Measurements from ENCODE around the gene ASAP3. TPM values are rescaled to one million over a fixed set of nuclear protein-coding genes. Genes with fewer than 3 reads are reported as not detected.

Gene ASAP3
- total and polyA plus RNA-seq, 12 donors: 22.4 to 122 (median 77.3) TPM

DNA sequence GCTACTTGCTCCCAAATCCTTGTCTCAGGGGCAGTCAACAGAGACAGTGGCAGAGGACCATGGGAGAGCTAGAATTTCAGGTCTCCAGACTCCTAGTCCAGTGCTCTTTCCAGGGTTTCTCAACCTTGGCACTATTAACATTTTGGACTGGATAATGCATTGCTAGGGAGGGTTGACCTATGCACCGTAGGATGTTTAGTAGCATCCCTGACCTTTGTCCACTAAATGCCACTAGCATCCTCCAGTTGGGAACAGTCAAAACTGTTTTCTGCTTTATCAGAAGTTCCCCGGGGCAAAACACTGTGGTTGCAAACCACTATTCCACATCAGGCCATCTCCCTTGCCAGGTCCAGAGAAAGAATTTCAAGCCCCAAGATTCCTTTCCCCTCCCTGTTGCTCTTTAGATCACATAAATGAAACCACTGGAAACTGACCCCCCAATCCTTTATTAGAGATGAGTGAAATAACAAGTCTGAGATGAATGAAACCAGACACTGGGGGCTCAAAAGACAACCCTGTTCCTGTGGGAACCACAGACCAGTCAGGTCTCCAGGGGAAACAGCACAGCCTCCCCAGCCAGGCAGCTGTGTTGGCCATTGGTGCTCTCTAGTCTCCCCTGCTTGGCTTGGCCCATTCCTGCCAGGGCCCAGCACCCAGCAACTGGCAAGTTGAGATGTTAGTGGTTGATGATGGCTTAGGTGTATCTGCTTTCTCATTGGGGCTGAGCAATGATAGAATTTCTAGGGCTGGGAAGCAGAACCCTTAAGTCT lies 55.7 kb downstream of the ASAP3 start:
- H3K36me3 ChIP-seq (replicated peaks in 1 of 2): peaks cover 0 to 29% of the 10 kb centered on the region in 2 donors
- intact Hi-C loops (cut with DNase I): loop anchor here (5.0 to 10.0 kb wide), 2 partner anchors 44 to 106 kb away; partner anchors contain the start of gene E2F2 (in 1 of the 2)
- no peaks in the 10 kb centered on the region for H3K27me3 ChIP-seq
- 71 to 86% (median 80%) methylated on average over 2 of the region's 2 CpGs for WGBS, 4 donors
- TF ChIP-seq, protein P1, sequence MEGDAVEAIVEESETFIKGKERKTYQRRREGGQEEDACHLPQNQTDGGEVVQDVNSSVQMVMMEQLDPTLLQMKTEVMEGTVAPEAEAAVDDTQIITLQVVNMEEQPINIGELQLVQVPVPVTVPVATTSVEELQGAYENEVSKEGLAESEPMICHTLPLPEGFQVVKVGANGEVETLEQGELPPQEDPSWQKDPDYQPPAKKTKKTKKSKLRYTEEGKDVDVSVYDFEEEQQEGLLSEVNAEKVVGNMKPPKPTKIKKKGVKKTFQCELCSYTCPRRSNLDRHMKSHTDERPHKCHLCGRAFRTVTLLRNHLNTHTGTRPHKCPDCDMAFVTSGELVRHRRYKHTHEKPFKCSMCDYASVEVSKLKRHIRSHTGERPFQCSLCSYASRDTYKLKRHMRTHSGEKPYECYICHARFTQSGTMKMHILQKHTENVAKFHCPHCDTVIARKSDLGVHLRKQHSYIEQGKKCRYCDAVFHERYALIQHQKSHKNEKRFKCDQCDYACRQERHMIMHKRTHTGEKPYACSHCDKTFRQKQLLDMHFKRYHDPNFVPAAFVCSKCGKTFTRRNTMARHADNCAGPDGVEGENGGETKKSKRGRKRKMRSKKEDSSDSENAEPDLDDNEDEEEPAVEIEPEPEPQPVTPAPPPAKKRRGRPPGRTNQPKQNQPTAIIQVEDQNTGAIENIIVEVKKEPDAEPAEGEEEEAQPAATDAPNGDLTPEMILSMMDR (IDR thresholded peaks at IDR 0.05): no peak
- TF ChIP-seq POLR2A (IDR thresholded peaks at IDR 0.05): no peak
- H3K4me1 ChIP-seq (replicated peaks in 1 of 2): peaks cover 9 to 13% of the 10 kb centered on the region in 2 donors
- no peaks in the 10 kb centered on the region for H3K9me3 ChIP-seq (replicated peaks in 1 of 3)
- no peak overlapping the region for H3K4me3 ChIP-seq
- DNase-seq: no peak
- H3K27ac ChIP-seq: no peak overlapping the region

DNA sequence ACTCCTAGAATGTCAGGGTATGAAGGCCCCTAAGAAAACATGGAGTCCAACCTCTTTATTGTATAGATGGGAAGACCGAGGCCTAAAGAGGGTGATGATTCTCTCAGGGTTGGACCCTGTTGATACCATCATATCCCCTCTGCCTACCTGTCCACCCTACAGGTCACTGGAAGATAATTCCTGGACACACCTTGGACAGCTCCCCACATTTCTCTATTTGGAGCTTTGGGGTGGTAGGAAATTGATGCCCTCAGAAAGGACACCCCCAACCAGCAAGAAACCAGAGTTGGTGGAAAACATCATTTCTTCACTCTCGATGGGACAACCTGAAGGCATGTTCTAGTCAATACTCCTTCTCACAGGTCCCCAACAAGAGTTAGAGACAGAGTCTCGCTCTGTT lies 56.4 kb downstream of the ASAP3 start:
- Histone ChIP-seq H3K4me3 (no peak overlapping the region), H3K9me3 (replicated peaks in 1 of 3) (no peaks in the 10 kb centered on the region), H3K27me3 (no peaks in the 10 kb centered on the region), H3K36me3 (replicated peaks in 1 of 2) (peaks cover 0 to 22% of the 10 kb centered on the region in 2 donors), H3K27ac (no peak overlapping the region), H3K4me1 (replicated peaks in 1 of 2) (peaks cover 17 to 19% of the 10 kb centered on the region in 2 donors)
- 90 to 100% (median 98%) methylated on average over 3 of the region's 3 CpGs for WGBS, 4 donors
- DNase-seq: no peak
- intact Hi-C loops (cut with DNase I): loop anchor here (5.0 to 10.0 kb wide), 2 partner anchors 45 to 107 kb away; partner anchors contain the start of gene E2F2 (in 1 of the 2)
- TF ChIP-seq, protein P1 (IDR thresholded peaks at IDR 0.05): no peak
- no peak for TF ChIP-seq POLR2A (IDR thresholded peaks at IDR 0.05)

DNA sequence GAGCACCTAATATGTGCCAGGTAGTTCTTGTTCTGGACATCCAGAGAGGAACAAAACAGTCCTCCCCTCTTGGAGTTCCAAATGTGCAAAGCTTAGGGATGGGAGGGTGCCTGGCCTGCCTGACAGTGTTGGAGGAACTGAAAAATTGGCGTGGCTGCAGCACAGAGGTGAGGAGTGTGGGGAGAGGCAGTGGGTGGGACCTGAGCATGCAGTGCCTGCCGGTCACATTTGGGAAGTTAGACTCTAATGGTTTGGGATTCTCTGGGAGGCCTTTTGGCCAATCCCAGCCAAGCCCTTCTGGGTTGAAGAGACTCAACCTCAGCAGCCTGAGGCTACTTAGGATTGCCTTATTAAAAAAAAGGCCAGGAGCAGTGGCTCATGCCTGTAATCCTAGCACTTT lies 57.2 kb downstream of the ASAP3 start:
- Histone ChIP-seq H3K36me3 (replicated peaks in 1 of 2) (peaks cover 0 to 15% of the 10 kb centered on the region in 2 donors), H3K4me1 (replicated peaks in 1 of 2) (peaks cover 24 to 27% of the 10 kb centered on the region in 2 donors), H3K9me3 (replicated peaks in 1 of 3) (no peaks in the 10 kb centered on the region), H3K27ac (no peak overlapping the region), H3K4me3 (no peak overlapping the region), H3K27me3 (no peaks in the 10 kb centered on the region)
- DNase-seq: no peak
- intact Hi-C loops (cut with DNase I): loop anchor here (5.0 to 10.0 kb wide), 2 partner anchors 45 to 108 kb away; partner anchors contain the start of gene E2F2 (in 1 of the 2)
- WGBS, 4 donors: 67 to 93% (median 81%) methylated on average over 2 of the region's 2 CpGs
- TF ChIP-seq, protein P1 (IDR thresholded peaks at IDR 0.05): no peak
- no peak for TF ChIP-seq POLR2A (IDR thresholded peaks at IDR 0.05)

DNA sequence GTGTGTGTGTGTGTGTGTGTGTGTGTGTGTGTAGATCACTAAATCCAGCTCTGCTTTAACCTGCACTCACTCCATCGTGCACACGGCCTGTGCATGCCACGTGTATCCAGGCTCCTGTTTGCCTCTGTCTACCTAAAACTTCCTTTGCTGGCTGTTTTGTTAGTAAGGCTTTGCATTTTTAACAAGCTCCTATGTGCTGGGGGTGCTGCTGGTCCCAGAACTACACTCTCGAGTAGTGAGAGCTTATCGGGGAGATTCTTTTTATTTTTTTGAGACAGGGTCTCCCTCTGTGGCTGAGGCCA lies 58.8 kb downstream of the ASAP3 start:
- H3K4me3 ChIP-seq: no peak overlapping the region
- WGBS, 4 donors: 28 to 62% (median 36%) methylated on average over 4 to 5 of the region's 5 CpGs
- peak overlapping the region in 4 of 5 donors; percentile 84 to 89 (median 86) for H3K27ac ChIP-seq
- H3K36me3 ChIP-seq (replicated peaks in 1 of 2): no peaks in the 10 kb centered on the region
- H3K9me3 ChIP-seq (replicated peaks in 1 of 3): no peaks in the 10 kb centered on the region
- no peak for DNase-seq
- no peak for TF ChIP-seq POLR2A (IDR thresholded peaks at IDR 0.05)
- TF ChIP-seq, protein P1 (IDR thresholded peaks at IDR 0.05): no peak
- H3K4me1 ChIP-seq (replicated peaks in 1 of 2): peaks cover 27 to 41% of the 10 kb centered on the region in 2 donors
- no peaks in the 10 kb centered on the region for H3K27me3 ChIP-seq
- intact Hi-C loops (cut with DNase I): loop anchor here (5.0 to 10.0 kb wide), 2 partner anchors 47 to 110 kb away; partner anchors contain the start of gene E2F2 (in 1 of the 2)

All from adrenal gland (tissue), 12 donors.